Activated CD8-positive, alpha-beta T cell treated with anti-CD3 and anti-CD28 coated beads for 36 hours (primary cell): ENCODE data around the gene KBTBD3. TPM values are rescaled to one million over a fixed set of nuclear protein-coding genes. Genes with fewer than 3 reads are reported as not detected.

Experiments
- ATAC-seq: fragments of 200-7000 bp; cut with Tn5 transposase; one replicate; pipeline ENCODE4 v1.10.0; 2021; ENCODE audit warnings: mild to moderate bottlenecking, moderate library complexity
- CTCF ChIA-PET: fragments of 350-600 bp; sonication (Branson Sonifier 250); formaldehyde crosslinking; loops from one replicate; lab custom pipeline; 2021; ENCODE audit warnings: antibody characterized with exemption; lab: Charles Lee
- POLR2A ChIA-PET: fragments of 350-600 bp; sonication (Branson Sonifier 250); formaldehyde crosslinking; loops from one replicate; lab custom pipeline; 2021; ENCODE audit warnings: antibody characterized with exemption; lab: Charles Lee
- DNase-seq: peaks from one replicate; pipeline ENCODE4 v3.0.0-alpha.2; 2020
- H3K27ac Mint-ChIP-seq: one replicate; pipeline ENCODE4 v1.8.0; 2021; ENCODE audit warnings: mild to moderate bottlenecking, mixed read lengths
- H3K27me3 Mint-ChIP-seq: one replicate; pipeline ENCODE4 v1.8.0; 2021; ENCODE audit warnings: mixed read lengths
- H3K36me3 Mint-ChIP-seq: one replicate; pipeline ENCODE4 v1.8.0; 2021; ENCODE audit warnings: low read depth, mixed read lengths
- H3K4me1 Mint-ChIP-seq: one replicate; pipeline ENCODE4 v1.8.0; 2021; ENCODE audit warnings: low read depth, mixed read lengths
- H3K4me3 Mint-ChIP-seq: one replicate; pipeline ENCODE4 v1.8.0; 2021; ENCODE audit warnings: mild to moderate bottlenecking, moderate library complexity, mixed read lengths
- H3K9me3 Mint-ChIP-seq: one replicate; pipeline ENCODE4 v1.8.0; 2021; ENCODE audit warnings: mixed read lengths
- CTCF ChIP-seq: fragments of 200-600 bp; IDR thresholded peaks from one replicate; pipeline ENCODE4 v1.8.0; 2022; ENCODE audit warnings: antibody characterized with exemption, mild to moderate bottlenecking
- intact Hi-C: fragments of 100-400 bp; cut with micrococcal nuclease; formaldehyde crosslinking; loops from one replicate; pipeline ENCODE4 v1.10.0; 2022
- total RNA-seq, 2 experiments: library from RNA; stranded (reverse); gene quantifications; one replicate each; pipeline ENCODE4 v1.2.3, GENCODE V29; 2021

Gene KBTBD3
- total RNA-seq, 2 experiments from 2014 or later = 10.2 to 11.2 TPM

- intact Hi-C loops = no loop called here
- POLR2A ChIA-PET = no interaction called here
- DNase-seq (peak; percentile 75), ATAC-seq (peak; percentile 57)
- Mint-ChIP-seq H3K27ac (no peak overlapping the region), H3K4me3 (no peak overlapping the region), H3K27me3 (no peaks in the 10 kb centered on the region), H3K4me1 (peaks cover 61% of the 10 kb centered on the region), H3K36me3 (peaks cover 27% of the 10 kb centered on the region), H3K9me3 (no peaks in the 10 kb centered on the region)
- CTCF ChIA-PET = interaction anchor here (0.6 to 2.6 kb wide), 12 partner anchors 9 to 1174 kb away, joined by 3 to 16 read pairs (median 4); partner anchors contain the start of genes AASDHPPT and KBTBD3
- peak; percentile 95 for TF ChIP-seq CTCF
These were observed 10.8 kb upstream of the KBTBD3 start for GRCh38 chr11:106087815-106088435.

- Mint-ChIP-seq H3K27ac (no peak overlapping the region), H3K27me3 (no peaks in the 10 kb centered on the region), H3K4me3 (no peak overlapping the region), H3K4me1 (peaks cover 55% of the 10 kb centered on the region), H3K36me3 (peaks cover 23% of the 10 kb centered on the region), H3K9me3 (no peaks in the 10 kb centered on the region)
- no peak for TF ChIP-seq CTCF
- intact Hi-C loops = no loop called here
- ChIA-PET POLR2A (no interaction called here), CTCF (interaction anchor here (1.1 to 2.6 kb wide), 6 partner anchors 8 to 40 kb away, joined by 3 to 16 read pairs (median 6); partner anchors contain the start of genes AASDHPPT and KBTBD3)
- ATAC-seq (no peak), DNase-seq (no peak)
These were observed 9.7 kb upstream of the KBTBD3 start for GRCh38 chr11:106086850-106087249.

GRCh38 chr11:106086135-106086534 is 9.0 kb upstream of the KBTBD3 start:
- H3K27me3 Mint-ChIP-seq = no peaks in the 10 kb centered on the region
- ChIA-PET CTCF (interaction anchor here (0.7 to 2.6 kb wide), 3 partner anchors 9 to 37 kb away, joined by 3 to 5 read pairs (median 3); no protein-coding TSS in a partner anchor), POLR2A (no interaction called here)
- intact Hi-C loops = no loop called here
- no peak for DNase-seq
- peaks cover 55% of the 10 kb centered on the region for H3K4me1 Mint-ChIP-seq
- ATAC-seq = no peak
- peaks cover 23% of the 10 kb centered on the region for H3K36me3 Mint-ChIP-seq
- H3K4me3 Mint-ChIP-seq = no peak overlapping the region
- H3K27ac Mint-ChIP-seq = peak overlapping the region; percentile 1
- H3K9me3 Mint-ChIP-seq = no peaks in the 10 kb centered on the region
- TF ChIP-seq CTCF = no peak

- H3K27ac Mint-ChIP-seq = no peak overlapping the region
- H3K27me3 Mint-ChIP-seq = no peaks in the 10 kb centered on the region
- DNase-seq (no peak), ATAC-seq (no peak)
- H3K4me1 Mint-ChIP-seq = peaks cover 54% of the 10 kb centered on the region
- ChIA-PET CTCF (no interaction called here), POLR2A (no interaction called here)
- peaks cover 30% of the 10 kb centered on the region for H3K36me3 Mint-ChIP-seq
- TF ChIP-seq CTCF = no peak
- intact Hi-C loops = no loop called here
- H3K9me3 Mint-ChIP-seq = no peaks in the 10 kb centered on the region
- no peak overlapping the region for H3K4me3 Mint-ChIP-seq
These were observed 4.9 kb upstream of the KBTBD3 start for GRCh38 chr11:106082096-106082495.
